Tibial nerve (tissue), 4 donors: ENCODE results near the gene URI1. TPM values are rescaled to one million over a fixed set of nuclear protein-coding genes. Genes with fewer than 3 reads are reported as not detected.

Source experiments
- DNase-seq, 2 donors: peaks; one replicate each; pipeline ENCODE4 v3.0.0-alpha.2; 2019; ENCODE audit warnings: low spot score in 2 of 2
- H3K27ac ChIP-seq, 4 donors: fragments of 200-600 bp; sonication (generic) in 3 of 4; one replicate each; pipeline ENCODE4 v1.5.1; 2017 to 2019; ENCODE audit warnings: mild to moderate bottlenecking in 1 of 4
- H3K27me3 ChIP-seq, 2 donors: fragments of 200-600 bp; sonication (generic) in 1 of 2; one replicate each; pipeline versions ENCODE4 v1.5.1 to v1.6.0; 2017 to 2019
- H3K36me3 ChIP-seq, 3 donors: fragments of 200-600 bp; sonication (generic); one replicate each; pipeline ENCODE4 v1.5.1; 2018 to 2019
- H3K4me1 ChIP-seq, 4 donors: fragments of 200-600 bp; sonication (generic) in 3 of 4; one replicate each; pipeline ENCODE4 v1.5.1; 2017 to 2019
- H3K4me3 ChIP-seq, 4 donors: fragments of 200-600 bp; sonication (generic) in 3 of 4; one replicate each; pipeline ENCODE4 v1.5.1; 2017 to 2019; ENCODE audit warnings: mild to moderate bottlenecking in 1 of 4, moderate library complexity in 1 of 4
- H3K9me3 ChIP-seq, 4 donors: fragments of 200-600 bp; sonication (generic) in 3 of 4; one replicate each; pipeline ENCODE4 v1.5.1; 2017 to 2019
- EP300 ChIP-seq, 2 donors: sonication (generic); formaldehyde crosslinking; IDR thresholded peaks; one replicate each; pipeline ENCODE4 v1.6.1; 2017; ENCODE audit warnings: antibody characterized with exemption in 2 of 2, mild to moderate bottlenecking in 1 of 2
- POLR2A ChIP-seq, 2 donors: fragments of 450-650 bp; IDR thresholded peaks; one replicate each; pipeline ENCODE4 v1.6.1; 2017; ENCODE audit warnings: antibody characterized with exemption in 2 of 2, mild to moderate bottlenecking in 2 of 2, moderate library complexity in 2 of 2
- WGBS, 2 donors: methylation state at CpG; one replicate each; pipeline ENCODE4 v1.1.5; 2018; 5-methylcytosine and 5-hydroxymethylcytosine counted together
- total RNA-seq, 4 donors: library from RNA; depleted of rRNA; stranded (reverse); fragments of >200 nt; gene quantifications; one replicate each; pipeline ENCODE4 v1.1.0, GENCODE V29; 2016
- TF ChIP-seq, protein P1 (sequence below), 5 experiments: fragments of 200-600 bp in 3 of 5; fragments of 450-650 bp in 2 of 5; sonication (generic) in 3 of 5; IDR thresholded peaks; one replicate each; pipeline ENCODE4 v1.5.1; 2016 to 2019; ENCODE audit warnings: antibody characterized with exemption in 5 of 5, mild to moderate bottlenecking in 3 of 5, moderate library complexity in 2 of 5

URI1 gene
- total RNA-seq, 4 donors from 2014 or later = 43.8 to 67.8 (median 59.1) TPM

- DNase-seq = no peak
- TF ChIP-seq POLR2A (IDR thresholded peaks at IDR 0.05) (no peak), EP300 (IDR thresholded peaks at IDR 0.05) (no peak)
- TF ChIP-seq, protein P1, sequence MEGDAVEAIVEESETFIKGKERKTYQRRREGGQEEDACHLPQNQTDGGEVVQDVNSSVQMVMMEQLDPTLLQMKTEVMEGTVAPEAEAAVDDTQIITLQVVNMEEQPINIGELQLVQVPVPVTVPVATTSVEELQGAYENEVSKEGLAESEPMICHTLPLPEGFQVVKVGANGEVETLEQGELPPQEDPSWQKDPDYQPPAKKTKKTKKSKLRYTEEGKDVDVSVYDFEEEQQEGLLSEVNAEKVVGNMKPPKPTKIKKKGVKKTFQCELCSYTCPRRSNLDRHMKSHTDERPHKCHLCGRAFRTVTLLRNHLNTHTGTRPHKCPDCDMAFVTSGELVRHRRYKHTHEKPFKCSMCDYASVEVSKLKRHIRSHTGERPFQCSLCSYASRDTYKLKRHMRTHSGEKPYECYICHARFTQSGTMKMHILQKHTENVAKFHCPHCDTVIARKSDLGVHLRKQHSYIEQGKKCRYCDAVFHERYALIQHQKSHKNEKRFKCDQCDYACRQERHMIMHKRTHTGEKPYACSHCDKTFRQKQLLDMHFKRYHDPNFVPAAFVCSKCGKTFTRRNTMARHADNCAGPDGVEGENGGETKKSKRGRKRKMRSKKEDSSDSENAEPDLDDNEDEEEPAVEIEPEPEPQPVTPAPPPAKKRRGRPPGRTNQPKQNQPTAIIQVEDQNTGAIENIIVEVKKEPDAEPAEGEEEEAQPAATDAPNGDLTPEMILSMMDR (IDR thresholded peaks at IDR 0.05) = no peak
- H3K27me3 ChIP-seq = no peaks in the 10 kb centered on the region
- H3K4me1 ChIP-seq = peaks cover 0 to 4% (median 0%) of the 10 kb centered on the region in 4 donors
- 75 to 82% methylated on average over 9 to 14 of the region's 16 CpGs for WGBS, 2 donors
- H3K9me3 ChIP-seq = no peaks in the 10 kb centered on the region
- no peak overlapping the region for H3K4me3 ChIP-seq
- H3K36me3 ChIP-seq = no peaks in the 10 kb centered on the region
- H3K27ac ChIP-seq = no peak overlapping the region
Measured at GRCh38 chr19:30062065-30062906, 120.2 kb downstream of the URI1 start.

DNA sequence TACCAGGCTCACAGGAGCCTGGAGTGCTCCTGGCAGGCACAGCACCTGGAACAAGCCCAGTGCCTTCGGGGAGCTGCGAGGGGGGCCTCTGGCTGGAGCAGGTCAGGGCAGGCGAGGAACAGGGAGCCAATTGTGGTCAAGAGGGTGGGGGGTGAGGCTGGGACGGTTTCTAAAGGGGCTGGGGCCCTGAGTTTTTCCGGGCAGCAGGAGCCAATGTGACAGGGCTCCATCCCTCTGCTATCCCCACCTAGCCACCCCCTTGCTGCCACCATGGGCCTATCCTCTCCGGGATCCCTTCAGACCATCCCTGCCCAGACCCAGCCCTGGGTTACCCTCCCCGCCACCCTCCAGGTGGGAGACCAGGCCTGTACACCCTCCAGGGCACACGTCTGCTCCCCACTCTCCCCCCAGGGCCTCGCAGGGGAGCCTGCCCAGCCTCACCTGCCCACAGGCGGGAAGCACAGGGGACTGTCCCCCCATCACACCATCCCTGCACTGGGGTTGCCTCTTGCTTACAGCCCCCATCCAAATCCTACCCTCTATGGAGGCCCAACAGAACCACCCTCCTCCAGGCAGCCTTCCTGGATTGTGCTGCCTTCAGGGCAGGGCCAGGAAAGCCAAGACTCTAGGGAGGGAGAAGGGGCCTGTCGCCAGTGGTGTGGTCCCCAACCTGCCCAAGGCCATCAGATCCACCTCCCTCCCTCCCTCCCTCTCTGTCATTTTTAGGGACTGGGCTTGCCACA lies 121.0 kb downstream of the URI1 start:
- Histone ChIP-seq H3K27me3 (no peaks in the 10 kb centered on the region), H3K9me3 (no peaks in the 10 kb centered on the region), H3K4me3 (no peak overlapping the region), H3K27ac (no peak overlapping the region), H3K36me3 (no peaks in the 10 kb centered on the region), H3K4me1 (peaks cover 0 to 4% (median 0%) of the 10 kb centered on the region in 4 donors)
- DNase-seq = no peak
- no peak for TF ChIP-seq POLR2A (IDR thresholded peaks at IDR 0.05)
- 77 to 83% methylated on average over 11 of the region's 11 CpGs for WGBS, 2 donors

- TF ChIP-seq EP300 (IDR thresholded peaks at IDR 0.05) = no peak
- TF ChIP-seq, protein P1 (IDR thresholded peaks at IDR 0.05) = no peak
- TF ChIP-seq POLR2A (IDR thresholded peaks at IDR 0.05) = no peak
- WGBS, 2 donors = 86 to 90% methylated on average over 13 of the region's 13 CpGs
- DNase-seq = no peak
- H3K27me3 ChIP-seq = no peaks in the 10 kb centered on the region
- H3K4me1 ChIP-seq = peaks cover 0 to 4% (median 0%) of the 10 kb centered on the region in 4 donors
- H3K4me3 ChIP-seq = no peak overlapping the region
- no peak overlapping the region for H3K27ac ChIP-seq
- H3K9me3 ChIP-seq = no peaks in the 10 kb centered on the region
- H3K36me3 ChIP-seq = no peaks in the 10 kb centered on the region
Measured at GRCh38 chr19:30063650-30064347, 121.8 kb downstream of the URI1 start.

DNA sequence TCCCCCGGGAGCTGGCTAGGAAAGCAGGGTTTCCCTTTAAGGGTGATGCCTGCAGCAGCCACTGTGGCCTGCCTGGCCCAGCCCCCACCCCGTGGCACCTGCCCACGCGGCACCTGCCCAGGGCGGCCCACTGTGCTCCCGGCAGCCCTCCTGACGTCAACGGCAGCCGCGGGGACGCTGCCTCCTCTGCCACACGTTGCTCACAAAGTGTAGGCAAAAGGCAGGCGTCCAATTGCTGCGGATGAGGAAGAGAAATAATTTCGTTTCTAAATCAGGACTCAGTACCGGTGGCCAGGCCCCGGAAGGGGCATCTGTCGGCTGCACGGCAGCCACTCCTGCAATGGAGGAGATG lies 122.3 kb downstream of the URI1 start:
- no peaks in the 10 kb centered on the region for H3K9me3 ChIP-seq
- TF ChIP-seq POLR2A (IDR thresholded peaks at IDR 0.05) (no peak), EP300 (IDR thresholded peaks at IDR 0.05) (no peak)
- TF ChIP-seq, protein P1 (IDR thresholded peaks at IDR 0.05) = no peak
- H3K36me3 ChIP-seq = no peaks in the 10 kb centered on the region
- peaks cover 0 to 4% (median 0%) of the 10 kb centered on the region in 4 donors for H3K4me1 ChIP-seq
- H3K27me3 ChIP-seq = no peaks in the 10 kb centered on the region
- H3K27ac ChIP-seq = no peak overlapping the region
- no peak overlapping the region for H3K4me3 ChIP-seq
- DNase-seq = no peak
- WGBS, 2 donors = 50 to 52% methylated on average over 17 to 18 of the region's 19 CpGs

GRCh38 chr19:30064771-30065494 lies 122.9 kb downstream of the URI1 start:
- Histone ChIP-seq H3K4me3 (no peak overlapping the region), H3K27ac (no peak overlapping the region), H3K9me3 (no peaks in the 10 kb centered on the region), H3K4me1 (peaks cover 0 to 4% (median 0%) of the 10 kb centered on the region in 4 donors), H3K36me3 (no peaks in the 10 kb centered on the region), H3K27me3 (no peaks in the 10 kb centered on the region)
- WGBS, 2 donors = 56 to 58% methylated on average over 14 to 16 of the region's 16 CpGs
- no peak for TF ChIP-seq POLR2A (IDR thresholded peaks at IDR 0.05)
- TF ChIP-seq, protein P1 (IDR thresholded peaks at IDR 0.05) = no peak
- no peak for TF ChIP-seq EP300 (IDR thresholded peaks at IDR 0.05)
- no peak for DNase-seq
